NCI-H774 (cell line): ENCODE data around the gene SLC8A1.

Experiments used
- DNase-seq: peaks from one replicate; lab custom pipeline; 2025; lab: John Stamatoyannopoulos, UW

The SLC8A1 gene

DNA sequence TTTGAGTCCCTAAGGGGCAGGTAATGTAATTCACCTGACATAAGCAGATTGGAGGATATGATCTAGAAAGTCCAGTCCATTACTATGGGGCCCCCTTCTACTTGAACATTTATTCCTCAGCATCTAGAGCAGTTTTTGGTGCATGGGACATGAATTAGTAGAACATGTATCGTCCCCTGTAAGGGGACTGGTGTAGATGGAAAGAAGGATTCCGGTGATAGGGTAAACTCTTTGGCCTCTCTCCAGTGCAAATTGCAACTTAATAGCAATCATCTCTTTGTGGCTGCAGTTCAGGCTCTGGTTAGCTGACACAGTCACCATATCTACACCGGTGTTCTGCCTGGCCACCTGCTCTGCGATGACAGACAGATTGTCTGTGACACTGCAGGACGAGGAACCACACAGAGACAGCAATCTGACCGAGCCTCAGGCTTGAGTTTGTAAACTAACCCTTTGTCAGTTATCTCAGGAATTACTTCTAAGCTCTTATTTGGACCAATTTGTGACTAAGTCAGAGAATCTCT, 6.4 kb upstream of the SLC8A1 start:
- DNase-seq, result peak; percentile 26

GRCh38 chr2:40457837-40458236, 5.9 kb upstream of the SLC8A1 start:
- no peak for DNase-seq

DNA sequence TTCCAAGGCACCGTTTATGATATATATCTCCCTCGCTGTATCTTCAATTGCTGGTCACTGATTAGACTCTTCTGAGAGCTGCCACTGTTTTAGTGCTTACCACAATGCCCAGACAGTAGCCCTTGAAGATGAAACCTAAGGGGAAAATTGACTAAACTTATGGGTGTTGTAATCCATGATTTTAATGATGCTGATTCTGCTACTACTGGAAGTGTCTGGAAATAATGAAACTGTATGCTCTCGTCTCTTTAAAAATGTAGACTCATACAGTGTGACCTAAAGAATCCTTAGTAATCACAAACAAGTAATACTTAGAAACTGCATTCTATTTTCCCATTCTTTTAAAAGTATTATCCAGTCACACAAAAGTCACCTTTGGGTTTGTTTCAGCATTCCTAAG, 5.5 kb upstream of the SLC8A1 start:
- no peak for DNase-seq

DNA sequence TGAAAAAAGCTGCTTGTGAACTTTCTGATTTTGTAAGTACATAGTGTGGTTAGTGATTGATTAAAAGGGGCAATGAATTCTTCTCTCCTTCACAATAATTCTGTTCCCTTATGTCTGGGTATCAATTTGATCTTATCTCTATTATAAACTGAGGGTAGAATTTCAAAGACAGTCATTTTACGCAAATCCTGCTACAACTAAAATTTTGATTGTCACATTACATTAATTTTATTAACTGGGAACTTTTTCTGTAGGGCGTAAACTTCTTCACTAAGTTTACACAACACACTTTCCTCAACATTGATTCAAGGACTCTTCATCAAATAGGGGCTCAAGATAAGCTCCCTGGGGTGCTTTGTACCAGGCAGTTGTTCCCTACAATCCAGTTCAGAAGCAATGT, 5.0 kb upstream of the SLC8A1 start:
- no peak for DNase-seq

GRCh38 chr2:40455661-40456060, 3.8 kb upstream of the SLC8A1 start:
- no peak for DNase-seq

DNA sequence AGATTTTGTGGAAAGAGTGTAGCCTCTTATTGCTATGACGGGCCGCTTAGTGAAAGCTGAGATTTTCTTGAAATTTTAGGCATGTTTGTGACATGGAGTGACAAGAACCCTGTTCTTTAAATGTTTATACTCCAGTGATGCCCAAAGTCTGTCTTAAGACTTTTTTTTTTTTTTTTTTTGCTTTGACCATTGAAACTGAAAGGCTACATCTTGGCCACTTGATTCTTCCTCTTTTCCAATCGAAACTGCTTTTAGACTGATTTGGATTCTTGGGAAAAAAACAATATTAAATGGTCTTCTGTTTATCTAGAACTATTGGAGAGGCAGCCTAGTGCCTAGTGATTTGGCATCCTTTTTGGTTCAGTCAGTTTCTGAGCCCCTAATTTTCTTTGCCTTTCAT, 2.4 kb upstream of the SLC8A1 start:
- DNase-seq, result no peak

DNA sequence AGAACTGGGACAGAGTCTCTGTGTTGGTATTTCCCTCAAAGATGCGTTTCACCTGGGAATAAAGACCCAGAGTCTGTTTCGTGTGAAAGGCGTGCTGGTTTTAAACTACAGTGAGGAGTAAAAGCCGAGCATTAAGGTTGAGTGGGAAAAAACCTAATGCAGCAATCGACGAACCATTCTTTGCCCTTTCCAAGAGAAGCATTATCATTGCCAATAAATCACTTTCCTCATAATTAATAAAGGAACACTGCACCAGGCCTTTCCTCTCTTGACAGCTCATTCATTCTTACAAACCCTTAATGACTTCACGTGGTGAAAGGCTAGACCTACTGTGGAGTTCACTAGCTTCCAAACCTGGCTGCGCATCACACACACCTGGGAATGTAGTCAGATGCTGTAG, 896 bp upstream of the SLC8A1 start:
- DNase-seq, result no peak

DNA sequence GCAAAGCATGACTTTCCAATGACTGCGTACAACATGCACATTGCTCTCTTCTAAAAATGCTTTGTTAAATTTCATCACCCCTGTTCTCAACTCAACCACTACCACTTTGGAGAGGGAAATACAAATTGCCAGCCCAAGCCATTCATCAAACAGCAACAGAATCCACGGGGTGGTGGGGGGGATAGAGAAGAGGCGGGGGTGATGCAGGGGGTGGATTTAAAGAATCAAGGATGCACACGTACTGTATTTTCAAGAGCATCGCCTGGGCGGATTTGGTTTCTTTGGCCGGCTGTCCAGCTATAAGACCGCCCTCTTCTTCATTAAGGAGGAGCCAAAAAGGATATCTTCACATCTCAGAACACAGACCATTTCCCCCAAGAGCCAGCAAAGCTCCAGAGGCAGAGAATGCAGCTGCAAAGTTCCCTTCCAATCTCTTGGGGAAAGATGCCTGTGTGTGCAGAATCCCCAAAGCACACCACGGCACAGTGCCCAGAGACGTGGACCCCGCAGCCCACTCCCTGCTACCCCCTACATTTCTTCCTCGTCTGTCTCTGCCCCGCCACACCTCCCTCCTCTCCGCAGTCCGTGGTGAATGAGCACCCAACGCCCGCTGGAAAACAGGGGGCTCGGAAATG, 977 bp downstream of the SLC8A1 start:
- DNase-seq, result peak; percentile 15

- DNase-seq, result peak; percentile 9
These were observed 1.7 kb downstream of the SLC8A1 start for GRCh38 chr2:40450066-40450795.

DNA sequence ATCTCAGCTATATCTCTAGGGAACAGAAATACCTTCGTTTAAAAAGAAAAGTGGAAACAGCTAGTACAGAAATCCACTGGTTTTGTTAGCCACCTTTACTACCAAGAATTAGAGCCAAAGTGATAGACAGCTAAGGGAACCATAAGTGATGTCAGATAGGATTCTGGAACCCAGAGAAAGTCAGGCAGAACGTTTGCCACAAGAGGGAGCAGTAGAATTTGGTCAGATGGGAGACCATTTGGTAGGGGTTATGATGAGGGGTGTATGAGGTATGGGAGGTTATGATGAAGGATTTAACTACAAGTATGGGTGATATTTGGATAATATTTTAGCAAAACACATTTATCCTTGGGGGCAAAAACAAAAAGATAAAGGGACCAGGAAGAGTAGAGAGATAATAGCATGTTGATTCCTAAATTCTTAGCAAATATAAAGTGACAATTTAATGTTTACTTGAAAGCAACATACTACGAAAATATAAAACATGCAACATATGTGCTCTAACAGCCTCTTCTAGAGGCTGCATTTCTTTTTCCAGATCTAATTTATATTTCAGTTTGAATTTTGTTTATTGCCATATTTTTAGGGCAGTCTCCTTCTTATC, 3.3 kb downstream of the SLC8A1 start:
- DNase-seq, result peak; percentile 42

GRCh38 chr2:40445467-40445866, 6.4 kb downstream of the SLC8A1 start:
- DNase-seq, result no peak

GRCh38 chr2:40440835-40441234, 11.1 kb downstream of the SLC8A1 start:
- no peak for DNase-seq

DNA sequence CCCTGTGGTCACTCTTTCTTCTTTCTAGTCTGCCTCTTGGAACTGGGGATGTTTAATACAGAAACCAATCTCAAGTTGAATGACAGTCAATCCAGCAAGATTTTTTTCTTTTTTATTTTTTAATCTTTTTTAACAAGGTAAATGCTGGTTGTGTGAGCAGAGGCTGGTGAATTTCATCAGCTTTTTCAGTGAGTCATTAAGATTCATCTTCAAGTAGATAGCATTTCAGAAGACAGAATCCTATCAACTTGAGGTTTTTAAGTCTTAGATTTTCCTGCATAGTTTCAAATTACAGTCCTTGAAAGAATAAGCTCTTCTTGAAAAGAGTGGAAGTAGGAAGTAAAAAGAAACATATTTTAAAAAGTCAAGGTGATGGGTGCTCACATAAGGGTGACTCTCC, 12.4 kb downstream of the SLC8A1 start:
- no peak for DNase-seq

- DNase-seq, result no peak
These were observed 15.8 kb downstream of the SLC8A1 start for GRCh38 chr2:40436093-40436475.

GRCh38 chr2:40435426-40436092, 16.3 kb downstream of the SLC8A1 start:
- DNase-seq, result no peak

- DNase-seq, result no peak
These were observed 17.1 kb downstream of the SLC8A1 start for GRCh38 chr2:40434731-40435271.

GRCh38 chr2:40433736-40434135, 18.2 kb downstream of the SLC8A1 start:
- no peak for DNase-seq

GRCh38 chr2:40432921-40433483, 18.9 kb downstream of the SLC8A1 start:
- DNase-seq, result no peak

DNA sequence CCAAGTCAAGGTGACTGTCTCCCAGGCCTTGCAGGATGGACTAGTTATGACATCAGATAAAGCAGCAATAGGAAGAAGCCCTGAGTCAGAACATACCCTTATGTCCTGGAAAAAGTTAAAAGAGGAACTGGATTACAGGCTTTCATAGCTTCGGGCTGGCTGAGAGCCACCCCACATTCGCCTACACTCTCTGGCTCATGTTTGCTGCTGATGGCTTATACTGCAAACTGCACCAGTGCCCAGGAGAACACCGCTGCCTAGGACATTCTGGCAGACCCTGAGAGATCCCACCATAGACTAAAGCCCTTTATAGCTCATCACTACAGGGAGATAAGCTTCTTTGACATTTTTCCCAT, 20.3 kb downstream of the SLC8A1 start:
- no peak for DNase-seq

DNA sequence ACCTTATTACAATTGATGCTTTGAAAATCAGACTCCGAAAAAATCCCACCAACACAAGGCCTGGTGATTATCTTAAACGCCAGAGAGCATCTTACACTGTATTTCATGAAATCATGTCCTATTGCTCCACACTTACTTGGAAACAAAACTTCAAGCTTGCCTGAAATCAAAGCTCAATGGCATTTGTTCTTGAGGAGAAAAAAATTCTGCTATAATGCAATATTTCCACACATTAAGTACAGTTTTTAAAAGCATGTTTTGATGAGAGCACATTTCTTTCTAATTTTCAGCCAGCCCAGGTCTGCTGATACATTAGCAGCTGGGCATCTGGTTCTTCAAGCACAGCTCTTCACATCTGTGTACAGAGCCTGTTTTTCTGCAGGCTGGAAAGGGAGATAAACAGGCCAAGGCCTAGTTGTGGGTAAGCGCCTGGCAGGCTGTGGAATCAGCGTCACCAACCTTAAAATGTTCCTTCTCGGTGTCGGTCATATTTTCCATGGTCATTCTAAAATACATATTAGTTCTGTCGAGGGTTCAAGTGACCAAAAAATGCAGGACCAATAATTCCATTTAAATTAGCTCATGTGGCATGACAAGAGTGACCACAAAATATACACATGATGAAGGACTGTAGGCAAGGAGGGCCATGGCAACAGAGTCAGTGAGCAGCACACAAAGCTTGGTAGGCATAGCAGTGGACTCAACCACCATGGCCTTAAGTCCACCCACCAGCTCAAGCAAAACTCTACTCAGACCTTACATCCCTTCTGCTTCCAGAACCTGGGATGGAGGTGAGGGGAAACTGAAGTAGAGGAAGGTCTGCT, 20.9 kb downstream of the SLC8A1 start:
- DNase-seq, result no peak

GRCh38 chr2:40428439-40428838, 23.5 kb downstream of the SLC8A1 start:
- DNase-seq, result no peak
